ENCODE measurements around the gene PRKAG2.
A peak's percentile ranks its signal among the peaks of the same experiment; 100 is the strongest.

The PRKAG2 gene

GRCh38 chr7:151614019-151614418 is 262.9 kb downstream of the PRKAG2 start:
- Mint-ChIP-seq H3K27ac (no peak overlapping the region), H3K27me3 (no peaks in the 10 kb centered on the region)

GRCh38 chr7:151611878-151612277 is 265.0 kb downstream of the PRKAG2 start:
- no peaks in the 10 kb centered on the region for H3K27me3 Mint-ChIP-seq
- no peak overlapping the region for H3K4me3 Mint-ChIP-seq
- no peak overlapping the region for H3K27ac Mint-ChIP-seq
- H3K9me3 Mint-ChIP-seq = no peaks in the 10 kb centered on the region
- ATAC-seq = no peak
- peaks cover 19% of the 10 kb centered on the region for H3K4me1 Mint-ChIP-seq
- no peak for DNase-seq

More at GRCh38 chr7:151614019-151614418, 262.9 kb downstream of the PRKAG2 start:
- no peaks in the 10 kb centered on the region for H3K9me3 Mint-ChIP-seq
- H3K4me3 Mint-ChIP-seq = no peak overlapping the region
- no peak for DNase-seq
- peaks cover 4% of the 10 kb centered on the region for H3K4me1 Mint-ChIP-seq
- ATAC-seq = no peak

- DNase-seq (no peak), ATAC-seq (no peak)
- H3K4me1 Mint-ChIP-seq = peaks cover 19% of the 10 kb centered on the region
- H3K9me3 Mint-ChIP-seq = no peaks in the 10 kb centered on the region
- no peaks in the 10 kb centered on the region for H3K27me3 Mint-ChIP-seq
- H3K4me3 Mint-ChIP-seq = no peak overlapping the region
- H3K27ac Mint-ChIP-seq = no peak overlapping the region
Observed at GRCh38 chr7:151611041-151611440, 265.9 kb downstream of the PRKAG2 start.

GRCh38 chr7:151608031-151608551 is 268.8 kb downstream of the PRKAG2 start:
- no peaks in the 10 kb centered on the region for H3K27me3 Mint-ChIP-seq
- H3K27ac Mint-ChIP-seq = no peak overlapping the region
- ATAC-seq (no peak), DNase-seq (no peak)
- peaks cover 0 to 6% of the 10 kb centered on the region in 2 donors for H3K9me3 Mint-ChIP-seq
- H3K4me1 Mint-ChIP-seq = peaks cover 24% of the 10 kb centered on the region
- no peak overlapping the region for H3K4me3 Mint-ChIP-seq

GRCh38 chr7:151607464-151607867 is 269.4 kb downstream of the PRKAG2 start:
- H3K4me3 Mint-ChIP-seq = no peak overlapping the region
- H3K27me3 Mint-ChIP-seq = no peaks in the 10 kb centered on the region
- H3K9me3 Mint-ChIP-seq = peaks cover 0 to 6% of the 10 kb centered on the region in 2 donors
- DNase-seq (no peak), ATAC-seq (no peak)
- H3K4me1 Mint-ChIP-seq = peaks cover 24% of the 10 kb centered on the region
- peak overlapping the region in 1 of 2 donors; percentile 14 for H3K27ac Mint-ChIP-seq

- Mint-ChIP-seq H3K27ac (no peak overlapping the region), H3K4me3 (no peak overlapping the region), H3K27me3 (no peaks in the 10 kb centered on the region), H3K4me1 (peaks cover 32% of the 10 kb centered on the region), H3K9me3 (peaks cover 0 to 6% of the 10 kb centered on the region in 2 donors)
- no peak for DNase-seq
- no peak for ATAC-seq
Observed at GRCh38 chr7:151603951-151604350, 273.0 kb downstream of the PRKAG2 start.

- no peak for DNase-seq
- Mint-ChIP-seq H3K4me1 (peaks cover 22% of the 10 kb centered on the region), H3K9me3 (peaks cover 0 to 6% of the 10 kb centered on the region in 2 donors), H3K27me3 (no peaks in the 10 kb centered on the region), H3K4me3 (no peak overlapping the region), H3K27ac (no peak overlapping the region)
- no peak for ATAC-seq
Observed at GRCh38 chr7:151601521-151602305, 275.2 kb downstream of the PRKAG2 start.

GRCh38 chr7:151600331-151600730 is 276.6 kb downstream of the PRKAG2 start:
- H3K4me3 Mint-ChIP-seq = no peak overlapping the region
- H3K4me1 Mint-ChIP-seq = peaks cover 22% of the 10 kb centered on the region
- H3K27me3 Mint-ChIP-seq = no peaks in the 10 kb centered on the region
- H3K27ac Mint-ChIP-seq = peak overlapping the region in 1 of 2 donors; percentile 8
- no peak for ATAC-seq
- H3K9me3 Mint-ChIP-seq = peaks cover 0 to 6% of the 10 kb centered on the region in 2 donors
- no peak for DNase-seq

GRCh38 chr7:151599401-151600227 is 277.3 kb downstream of the PRKAG2 start:
- Mint-ChIP-seq H3K27ac (no peak overlapping the region), H3K27me3 (no peaks in the 10 kb centered on the region), H3K4me3 (no peak overlapping the region), H3K4me1 (peaks cover 22% of the 10 kb centered on the region), H3K9me3 (peaks cover 0 to 6% of the 10 kb centered on the region in 2 donors)
- DNase-seq (no peak), ATAC-seq (no peak)

GRCh38 chr7:151597541-151598444 is 279.1 kb downstream of the PRKAG2 start:
- Mint-ChIP-seq H3K4me1 (peaks cover 17% of the 10 kb centered on the region), H3K27ac (no peak overlapping the region), H3K9me3 (no peaks in the 10 kb centered on the region), H3K4me3 (no peak overlapping the region), H3K27me3 (no peaks in the 10 kb centered on the region)
- DNase-seq (no peak), ATAC-seq (no peak)

GRCh38 chr7:151595702-151596350 is 281.1 kb downstream of the PRKAG2 start:
- no peak overlapping the region for H3K4me3 Mint-ChIP-seq
- peaks cover 17% of the 10 kb centered on the region for H3K4me1 Mint-ChIP-seq
- no peaks in the 10 kb centered on the region for H3K9me3 Mint-ChIP-seq
- H3K27me3 Mint-ChIP-seq = no peaks in the 10 kb centered on the region
- no peak overlapping the region for H3K27ac Mint-ChIP-seq
- ATAC-seq (no peak), DNase-seq (no peak)

GRCh38 chr7:151592868-151593486 is 283.9 kb downstream of the PRKAG2 start:
- Mint-ChIP-seq H3K27ac (peak overlapping the region in 1 of 2 donors; percentile 35), H3K4me1 (peaks cover 5% of the 10 kb centered on the region)

GRCh38 chr7:151592330-151592729 is 284.6 kb downstream of the PRKAG2 start:
- H3K4me1 Mint-ChIP-seq = peaks cover 5% of the 10 kb centered on the region
- no peaks in the 10 kb centered on the region for H3K27me3 Mint-ChIP-seq
- H3K4me3 Mint-ChIP-seq = no peak overlapping the region

More at GRCh38 chr7:151592868-151593486, 283.9 kb downstream of the PRKAG2 start:
- ATAC-seq (no peak), DNase-seq (no peak)
- H3K9me3 Mint-ChIP-seq = no peaks in the 10 kb centered on the region
- no peak overlapping the region for H3K4me3 Mint-ChIP-seq
- H3K27me3 Mint-ChIP-seq = no peaks in the 10 kb centered on the region

GRCh38 chr7:151591866-151592265 is 285.0 kb downstream of the PRKAG2 start:
- H3K4me3 Mint-ChIP-seq = no peak overlapping the region
- H3K9me3 Mint-ChIP-seq = no peaks in the 10 kb centered on the region
- ATAC-seq (no peak), DNase-seq (no peak)
- no peak overlapping the region for H3K27ac Mint-ChIP-seq
- H3K27me3 Mint-ChIP-seq = no peaks in the 10 kb centered on the region
- peaks cover 1% of the 10 kb centered on the region for H3K4me1 Mint-ChIP-seq

More at GRCh38 chr7:151592330-151592729, 284.6 kb downstream of the PRKAG2 start:
- H3K9me3 Mint-ChIP-seq = no peaks in the 10 kb centered on the region
- no peak overlapping the region for H3K27ac Mint-ChIP-seq
- no peak for ATAC-seq
- no peak for DNase-seq

Measured in stimulated activated naive CD8-positive, alpha-beta T cell treated with anti-CD3 and anti-CD28 coated beads, Interleukin-15, amount 100 ng/mL, for 72 hours (primary cell).